Measurements from ENCODE around the gene ZNF175. TPM values are rescaled to one million over a fixed set of nuclear protein-coding genes. Genes with fewer than 3 reads are reported as not detected.

The ZNF175 gene
- total RNA-seq, 2 experiments from 2014 or later = 7.1 to 7.9 TPM

DNA sequence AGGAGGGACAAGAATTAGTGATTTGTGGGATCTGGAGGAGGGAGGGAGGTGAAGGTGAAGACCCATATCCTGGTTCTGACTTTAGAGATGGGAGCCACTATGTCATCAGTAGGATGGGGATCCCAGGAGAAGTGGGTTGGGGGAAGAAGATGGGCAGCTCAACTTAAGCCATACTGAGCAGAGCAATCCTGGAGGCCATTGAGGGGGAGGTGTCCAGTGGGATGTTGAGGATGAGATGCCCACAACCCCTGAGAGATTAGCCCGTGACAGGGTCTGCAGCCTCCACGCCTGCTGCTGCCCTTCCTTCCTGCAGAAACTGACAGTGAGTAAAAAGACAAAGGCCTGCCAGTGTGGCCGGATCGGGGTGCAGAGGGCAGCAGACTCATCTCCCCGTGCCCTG, 28.4 kb upstream of the ZNF175 start:
- DNase-seq = no peak
- Mint-ChIP-seq H3K36me3 (no peaks in the 10 kb centered on the region), H3K4me3 (no peak overlapping the region), H3K27me3 (peaks cover 56% of the 10 kb centered on the region), H3K4me1 (ENCODE audit: low read depth) (peaks cover 5% of the 10 kb centered on the region), H3K27ac (no peak overlapping the region), H3K9me3 (no peaks in the 10 kb centered on the region)
- CTCF ChIA-PET = no interaction called here
- intact Hi-C loops (cut with micrococcal nuclease) = no loop called here
- POLR2A ChIA-PET = no interaction called here

DNA sequence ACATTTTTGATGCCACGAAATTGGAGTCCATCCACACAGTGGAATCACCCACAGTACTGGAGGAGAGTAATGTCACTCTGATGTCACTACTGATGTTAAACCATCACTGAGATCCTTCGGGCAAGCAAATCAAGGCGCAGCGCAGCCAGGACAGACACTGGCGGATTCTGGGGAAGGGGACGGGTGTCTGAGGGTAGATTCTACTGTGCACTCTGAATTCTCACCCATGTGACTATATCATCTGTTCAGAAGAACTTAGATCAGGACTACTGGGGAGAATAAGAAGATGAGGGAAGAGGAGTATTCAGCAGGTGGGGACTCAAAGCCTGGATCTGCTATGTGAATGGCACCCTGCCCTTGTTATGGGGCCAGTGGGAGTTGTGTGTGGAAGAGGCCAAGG, 27.0 kb upstream of the ZNF175 start:
- no peaks in the 10 kb centered on the region for H3K9me3 Mint-ChIP-seq
- POLR2A ChIA-PET = no interaction called here
- no peak for DNase-seq
- H3K4me1 Mint-ChIP-seq (ENCODE audit: low read depth) = peaks cover 5% of the 10 kb centered on the region
- H3K36me3 Mint-ChIP-seq = no peaks in the 10 kb centered on the region
- CTCF ChIA-PET = no interaction called here
- H3K27me3 Mint-ChIP-seq = peaks cover 54% of the 10 kb centered on the region
- intact Hi-C loops (cut with micrococcal nuclease) = no loop called here
- no peak overlapping the region for H3K4me3 Mint-ChIP-seq
- H3K27ac Mint-ChIP-seq = no peak overlapping the region

DNA sequence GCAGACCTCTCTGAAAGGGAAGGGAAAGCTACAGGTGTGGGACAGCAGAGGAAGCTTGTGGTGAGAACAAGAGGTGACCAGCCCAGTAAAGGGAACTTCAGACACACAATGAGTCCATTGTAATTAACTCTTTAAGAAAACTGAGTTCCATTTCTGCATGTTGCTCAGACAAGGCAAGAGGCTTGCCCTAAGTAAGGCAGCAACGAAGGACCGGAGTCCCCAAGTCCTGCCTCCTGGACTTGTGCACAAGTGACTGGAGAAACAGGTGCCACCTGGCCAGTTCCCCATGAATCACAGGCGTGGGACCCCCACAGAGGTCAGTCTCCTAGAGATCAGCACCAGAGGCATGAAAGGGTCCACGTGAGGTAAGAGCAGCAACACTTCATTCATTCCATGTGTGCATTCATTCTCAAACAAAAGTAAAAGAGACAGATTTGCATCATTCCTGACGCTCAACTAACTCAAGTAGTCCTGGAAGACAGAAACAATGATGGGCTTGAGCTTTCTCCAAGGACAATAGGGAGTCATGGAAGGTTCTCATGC, 24.9 kb upstream of the ZNF175 start:
- Mint-ChIP-seq H3K27ac (no peak overlapping the region), H3K9me3 (no peaks in the 10 kb centered on the region), H3K36me3 (no peaks in the 10 kb centered on the region), H3K4me3 (no peak overlapping the region), H3K27me3 (peaks cover 47% of the 10 kb centered on the region), H3K4me1 (ENCODE audit: low read depth) (peaks cover 5% of the 10 kb centered on the region)
- intact Hi-C loops (cut with micrococcal nuclease) = no loop called here
- ChIA-PET CTCF (interaction anchor here (1.0 kb wide), 1 partner anchor 31 kb away, joined by 3 read pairs; no protein-coding TSS in a partner anchor), POLR2A (no interaction called here)
- no peak for DNase-seq

DNA sequence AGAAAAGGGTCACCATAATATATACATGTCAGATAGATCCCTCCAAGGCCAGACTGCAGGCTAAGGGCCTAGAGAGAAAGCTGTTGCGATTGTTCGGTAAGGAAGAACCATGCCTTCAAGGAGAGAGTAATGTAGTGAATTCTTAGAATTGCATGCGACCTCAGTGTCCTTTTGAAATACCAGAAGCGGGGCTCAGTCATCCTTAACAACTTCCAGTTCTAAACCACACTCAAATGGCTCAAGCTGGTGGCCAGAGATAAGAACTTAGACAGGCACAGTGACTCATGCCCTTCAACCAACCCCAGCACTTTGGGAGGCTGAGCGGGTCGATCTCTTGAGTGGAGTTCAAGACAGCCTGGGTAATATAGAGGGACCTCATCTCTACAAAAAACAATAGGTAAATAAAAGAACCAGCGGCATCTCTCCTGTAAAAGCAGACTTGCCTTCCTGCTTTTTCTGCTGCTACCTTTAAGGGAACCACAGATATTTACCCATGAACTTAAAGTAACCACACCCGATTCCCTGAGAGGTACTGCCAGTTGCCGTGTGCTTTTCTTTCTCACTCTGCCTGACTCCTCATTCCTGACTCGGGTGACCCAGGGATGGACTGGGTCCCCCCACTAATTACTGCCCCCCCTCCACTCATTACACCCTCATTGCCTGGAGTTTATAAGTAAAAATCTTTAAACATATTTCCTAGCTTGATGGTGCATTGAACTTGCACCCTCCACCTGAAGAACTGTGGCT, 24.3 kb upstream of the ZNF175 start:
- Mint-ChIP-seq H3K4me1 (ENCODE audit: low read depth) (peaks cover 9% of the 10 kb centered on the region), H3K27me3 (peaks cover 51% of the 10 kb centered on the region), H3K4me3 (no peak overlapping the region), H3K36me3 (no peaks in the 10 kb centered on the region), H3K27ac (no peak overlapping the region), H3K9me3 (no peaks in the 10 kb centered on the region)
- ChIA-PET POLR2A (no interaction called here), CTCF (interaction anchor here (1.0 kb wide), 1 partner anchor 31 kb away, joined by 3 read pairs; no protein-coding TSS in a partner anchor)
- intact Hi-C loops (cut with micrococcal nuclease) = no loop called here
- DNase-seq = peak; percentile 32

DNA sequence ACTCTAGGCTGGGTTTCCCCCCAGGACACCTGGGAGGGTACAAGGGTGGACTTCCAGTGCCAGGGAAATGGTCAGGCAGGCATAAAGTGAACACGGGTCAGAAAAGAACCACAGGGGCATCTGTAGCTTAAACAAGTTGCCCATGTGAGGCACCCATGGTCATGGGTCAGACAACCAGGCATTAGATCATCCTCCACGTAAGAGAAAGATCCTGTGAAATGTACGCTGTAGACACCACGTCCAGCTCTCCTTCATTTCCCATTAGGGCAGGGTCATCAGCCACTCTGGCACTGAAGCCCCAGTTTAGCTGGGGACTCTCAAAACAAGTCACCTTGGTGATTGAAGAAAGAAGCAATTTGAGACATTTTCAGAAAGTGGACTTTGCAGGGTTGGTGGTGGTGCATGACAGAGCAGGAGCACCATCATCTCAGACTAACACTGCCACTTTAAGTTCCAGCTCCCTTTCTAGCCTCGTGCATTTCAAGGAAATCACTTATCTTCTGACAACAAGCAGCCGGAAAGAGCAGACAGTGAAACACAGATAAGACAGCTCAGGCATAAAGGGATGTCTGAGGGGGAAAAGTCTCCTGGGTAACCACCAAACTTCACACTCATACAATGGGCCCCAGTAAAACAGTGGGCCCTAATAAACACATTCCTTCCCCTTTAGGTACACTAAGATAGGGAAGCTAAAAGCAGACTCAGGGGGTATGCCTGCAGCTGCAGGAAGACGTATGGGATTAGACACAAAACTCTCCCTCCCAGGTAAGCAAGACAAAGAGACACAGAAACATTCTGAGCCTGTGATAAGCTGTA, 23.5 kb upstream of the ZNF175 start:
- intact Hi-C loops (cut with micrococcal nuclease) = no loop called here
- Mint-ChIP-seq H3K4me3 (no peak overlapping the region), H3K27ac (no peak overlapping the region), H3K36me3 (no peaks in the 10 kb centered on the region), H3K4me1 (ENCODE audit: low read depth) (peaks cover 9% of the 10 kb centered on the region), H3K27me3 (peaks cover 50% of the 10 kb centered on the region), H3K9me3 (no peaks in the 10 kb centered on the region)
- CTCF ChIA-PET = interaction anchor here (1.1 kb wide), 1 partner anchor 33 kb away, joined by 4 read pairs; no protein-coding TSS in a partner anchor
- POLR2A ChIA-PET = no interaction called here
- no peak for DNase-seq

DNA sequence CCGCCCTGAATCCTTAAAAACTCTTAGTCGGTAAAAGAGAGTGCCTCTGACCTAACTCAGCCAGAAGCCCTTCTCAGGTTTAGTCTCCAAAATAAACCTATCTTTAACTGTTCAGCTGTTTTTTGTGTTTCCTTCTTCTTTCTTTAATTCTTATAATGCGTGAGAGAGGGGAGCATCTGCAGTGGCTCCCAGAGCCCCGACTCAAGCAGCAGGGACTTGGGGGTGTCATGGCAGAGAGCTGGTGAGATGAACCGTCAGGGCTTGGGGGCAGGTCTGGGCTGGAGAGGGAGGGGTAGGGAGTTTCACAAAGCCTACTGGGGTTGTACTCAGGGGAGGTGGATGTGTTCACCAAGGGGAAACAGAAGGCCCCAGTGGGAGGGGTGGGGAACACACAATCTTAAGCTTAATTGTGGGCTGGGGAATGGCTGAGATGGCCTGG, 22.9 kb upstream of the ZNF175 start:
- ChIA-PET POLR2A (no interaction called here), CTCF (interaction anchor here (1.1 kb wide), 1 partner anchor 34 kb away, joined by 4 read pairs; no protein-coding TSS in a partner anchor)
- Mint-ChIP-seq H3K4me1 (ENCODE audit: low read depth) (peaks cover 9% of the 10 kb centered on the region), H3K27me3 (peaks cover 49% of the 10 kb centered on the region), H3K27ac (no peak overlapping the region), H3K36me3 (no peaks in the 10 kb centered on the region), H3K9me3 (no peaks in the 10 kb centered on the region), H3K4me3 (no peak overlapping the region)
- DNase-seq = no peak
- intact Hi-C loops (cut with micrococcal nuclease) = no loop called here

DNA sequence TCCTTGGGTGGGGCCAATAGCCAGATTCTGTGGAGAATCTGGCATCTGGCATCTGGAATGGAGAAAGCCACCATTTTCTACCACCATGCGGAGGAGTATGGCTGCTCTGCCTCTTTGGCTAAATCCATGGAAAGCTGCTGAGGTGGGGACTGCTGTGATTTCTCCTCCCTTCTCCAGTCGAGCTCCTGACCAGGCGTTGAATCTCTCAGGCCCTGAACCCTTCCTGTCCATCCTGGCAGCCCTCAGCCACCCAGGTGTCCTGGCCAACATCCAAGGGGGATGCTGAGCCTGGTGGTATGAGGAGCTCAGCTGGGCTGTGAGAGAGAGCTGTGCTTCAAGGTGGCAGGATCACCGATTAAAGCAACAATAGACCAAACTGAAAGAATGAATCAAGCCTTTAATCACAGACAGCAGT, 22.2 kb upstream of the ZNF175 start:
- CTCF ChIA-PET = no interaction called here
- H3K27ac Mint-ChIP-seq = no peak overlapping the region
- DNase-seq = no peak

DNA sequence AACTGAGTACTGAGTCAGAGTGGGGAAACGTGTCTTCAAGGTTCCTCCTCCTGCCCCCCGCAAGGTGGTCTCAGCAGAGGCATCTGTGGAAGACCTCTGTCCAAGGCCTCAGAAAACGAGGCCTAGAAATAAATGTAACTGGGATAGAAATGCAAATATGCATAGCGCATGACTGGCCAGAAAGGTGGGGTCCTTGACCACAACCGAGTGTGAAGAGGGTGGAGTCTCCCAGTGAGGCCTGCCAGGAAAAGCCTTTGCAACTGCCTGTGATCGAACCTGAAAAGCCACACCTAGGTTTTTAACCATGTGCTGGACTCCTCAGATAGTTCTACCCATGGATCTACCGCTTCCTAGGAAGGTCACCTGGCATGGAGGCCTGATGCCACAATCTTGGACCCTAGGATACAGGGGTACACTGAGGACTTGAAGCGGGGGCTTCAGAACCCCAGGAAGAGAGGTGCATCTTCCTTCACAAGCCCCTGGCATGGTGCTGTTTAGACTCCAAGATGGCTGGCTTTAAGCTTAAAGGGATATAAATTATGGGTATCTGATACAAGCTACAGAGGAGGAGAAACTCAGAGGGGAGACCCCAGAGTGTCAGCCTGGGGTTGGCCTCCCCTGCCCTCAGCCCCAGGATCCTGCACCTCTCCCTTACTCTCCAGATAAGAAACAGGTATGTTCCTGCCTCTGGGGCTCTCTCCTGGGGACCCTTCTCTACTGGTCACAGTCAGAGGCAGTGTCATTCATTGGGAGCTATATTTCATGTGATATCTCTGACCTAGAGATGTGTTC, 21.4 kb upstream of the ZNF175 start:
- intact Hi-C loops (cut with micrococcal nuclease) = no loop called here
- H3K4me1 Mint-ChIP-seq (ENCODE audit: low read depth) = peaks cover 9% of the 10 kb centered on the region
- no peak overlapping the region for H3K27ac Mint-ChIP-seq
- H3K27me3 Mint-ChIP-seq = peaks cover 47% of the 10 kb centered on the region
- no peaks in the 10 kb centered on the region for H3K9me3 Mint-ChIP-seq
- no peak overlapping the region for H3K4me3 Mint-ChIP-seq
- H3K36me3 Mint-ChIP-seq = no peaks in the 10 kb centered on the region
- ChIA-PET CTCF (no interaction called here), POLR2A (no interaction called here)
- no peak for DNase-seq

More for the DNA sequence above, 22.2 kb upstream of the ZNF175 start:
- Mint-ChIP-seq H3K27me3 (peaks cover 46% of the 10 kb centered on the region), H3K4me3 (no peak overlapping the region), H3K9me3 (no peaks in the 10 kb centered on the region), H3K36me3 (no peaks in the 10 kb centered on the region), H3K4me1 (ENCODE audit: low read depth) (peaks cover 9% of the 10 kb centered on the region)
- POLR2A ChIA-PET = no interaction called here
- intact Hi-C loops (cut with micrococcal nuclease) = no loop called here

DNA sequence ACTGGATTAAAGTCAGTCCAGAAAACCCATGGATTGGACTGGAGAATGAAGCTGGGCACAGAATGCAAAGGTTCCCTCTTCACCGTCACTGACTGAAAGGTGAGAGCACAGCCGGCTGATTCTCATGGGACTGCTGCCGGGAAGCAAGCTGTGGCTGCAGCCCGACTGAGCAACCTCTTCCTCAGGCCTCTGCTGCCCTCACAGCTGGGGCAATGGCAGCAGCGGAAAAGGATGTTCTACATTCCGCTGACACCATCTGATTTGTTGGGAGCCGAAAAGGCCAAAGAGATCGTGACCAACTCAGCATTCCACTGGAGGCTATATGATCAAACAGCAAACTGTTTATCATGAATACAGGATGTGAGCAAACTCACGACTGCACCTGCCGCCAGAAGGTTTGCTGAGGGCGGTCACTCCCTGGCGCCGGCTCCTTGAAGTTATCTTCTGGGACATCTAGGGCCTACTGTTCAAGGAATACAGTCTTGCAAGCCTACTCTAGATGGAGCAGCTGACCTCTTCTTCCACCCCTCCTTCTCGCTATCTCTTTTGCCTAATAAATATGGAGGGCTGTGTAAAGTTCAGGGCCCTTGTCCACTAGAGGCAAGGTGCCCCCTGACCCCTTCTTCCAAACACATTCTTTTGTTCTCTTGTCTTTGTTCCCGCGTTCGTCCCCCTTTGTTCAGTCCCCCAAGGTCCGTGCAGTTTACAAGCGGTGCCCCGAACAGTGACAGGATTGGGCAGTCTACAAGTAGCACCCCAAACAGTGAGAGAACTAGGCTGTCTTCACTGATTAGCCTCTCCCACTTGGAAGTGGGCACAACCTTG, 20.0 kb upstream of the ZNF175 start:
- H3K27ac Mint-ChIP-seq = no peak overlapping the region
- no peaks in the 10 kb centered on the region for H3K9me3 Mint-ChIP-seq
- H3K4me1 Mint-ChIP-seq (ENCODE audit: low read depth) = peaks cover 9% of the 10 kb centered on the region
- no peaks in the 10 kb centered on the region for H3K36me3 Mint-ChIP-seq
- no peak overlapping the region for H3K4me3 Mint-ChIP-seq
- H3K27me3 Mint-ChIP-seq = peaks cover 54% of the 10 kb centered on the region
- DNase-seq = no peak
- CTCF ChIA-PET = no interaction called here
- intact Hi-C loops (cut with micrococcal nuclease) = no loop called here
- POLR2A ChIA-PET = no interaction called here

DNA sequence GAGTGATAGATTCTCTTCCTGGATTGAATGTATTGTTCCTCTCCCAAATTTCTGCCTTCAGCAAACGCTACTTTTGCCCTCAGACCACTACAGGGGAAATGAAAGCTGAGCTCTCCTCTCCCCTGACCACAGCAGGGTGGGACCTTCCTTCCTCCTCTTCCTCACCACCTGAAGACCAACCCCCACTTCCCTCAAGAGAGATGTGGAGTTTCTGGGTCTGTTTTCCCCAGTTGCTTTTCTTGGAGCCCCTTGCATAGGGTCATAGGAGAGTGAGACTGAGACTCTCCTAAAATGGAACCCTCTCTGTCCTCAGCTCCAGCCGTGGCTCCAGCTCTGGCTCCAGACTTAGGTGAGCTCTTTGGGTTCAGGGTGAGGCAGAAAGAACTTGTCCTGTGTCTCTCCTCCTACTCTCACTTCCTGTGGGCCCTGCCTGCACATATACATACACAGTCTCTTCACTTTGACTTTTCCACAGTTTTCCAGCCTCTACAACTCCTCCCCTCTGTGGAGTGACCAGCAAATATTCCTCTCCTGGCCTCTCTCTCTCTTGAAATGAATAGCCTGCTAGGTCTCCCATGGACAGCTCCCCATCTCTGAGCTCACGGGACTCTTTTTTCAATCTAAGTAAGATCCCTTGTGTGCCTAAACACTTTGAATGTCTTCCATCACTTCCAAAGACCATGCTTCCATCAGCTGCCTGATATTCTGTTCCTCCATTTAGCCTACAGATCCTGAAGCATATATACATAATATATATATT, 19.2 kb upstream of the ZNF175 start:
- no peak overlapping the region for H3K4me3 Mint-ChIP-seq
- no peak overlapping the region for H3K27ac Mint-ChIP-seq
- intact Hi-C loops (cut with micrococcal nuclease) = no loop called here
- peaks cover 5% of the 10 kb centered on the region for H3K4me1 Mint-ChIP-seq (ENCODE audit: low read depth)
- no peaks in the 10 kb centered on the region for H3K9me3 Mint-ChIP-seq
- CTCF ChIA-PET = no interaction called here
- H3K36me3 Mint-ChIP-seq = no peaks in the 10 kb centered on the region
- H3K27me3 Mint-ChIP-seq = peaks cover 57% of the 10 kb centered on the region
- POLR2A ChIA-PET = no interaction called here
- DNase-seq = no peak

DNA sequence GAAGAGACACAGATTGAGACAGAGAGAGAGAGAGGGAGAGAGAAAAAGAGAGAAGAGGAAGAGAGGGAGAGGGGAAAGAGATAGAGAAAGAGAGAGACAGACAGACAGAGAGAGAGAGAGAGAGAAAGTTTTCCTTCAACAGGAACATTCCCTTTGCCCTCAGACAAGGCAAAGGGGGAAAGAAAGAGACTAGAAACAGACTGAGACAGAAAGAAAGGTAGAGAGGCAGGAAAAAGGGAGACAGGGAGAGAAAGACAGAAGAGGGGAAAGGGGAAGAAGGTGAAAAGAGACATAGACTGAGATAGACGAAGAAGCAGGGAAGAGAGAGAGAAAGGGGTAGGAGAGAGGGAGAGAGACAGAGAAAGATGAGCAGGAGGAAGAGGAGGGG, 18.5 kb upstream of the ZNF175 start:
- DNase-seq = no peak

More for the DNA sequence above, 18.5 kb upstream of the ZNF175 start:
- H3K27me3 Mint-ChIP-seq = peaks cover 52% of the 10 kb centered on the region
- no peaks in the 10 kb centered on the region for H3K9me3 Mint-ChIP-seq
- no peaks in the 10 kb centered on the region for H3K36me3 Mint-ChIP-seq
- H3K4me3 Mint-ChIP-seq = no peak overlapping the region
- POLR2A ChIA-PET = no interaction called here
- H3K4me1 Mint-ChIP-seq (ENCODE audit: low read depth) = peaks cover 5% of the 10 kb centered on the region
- intact Hi-C loops (cut with micrococcal nuclease) = no loop called here
- no peak overlapping the region for H3K27ac Mint-ChIP-seq
- CTCF ChIA-PET = no interaction called here

Measured in activated CD4-positive, alpha-beta memory T cell treated with anti-CD3 and anti-CD28 coated beads for 36 hours (primary cell).